Measurements from ENCODE around the gene C12orf56.
"Not testable (repeated sequence)": the region's sequence is repeated elsewhere in the genome, so short reads cannot be mapped to it uniquely, and the experiment has no call there.

The C12orf56 gene

DNA sequence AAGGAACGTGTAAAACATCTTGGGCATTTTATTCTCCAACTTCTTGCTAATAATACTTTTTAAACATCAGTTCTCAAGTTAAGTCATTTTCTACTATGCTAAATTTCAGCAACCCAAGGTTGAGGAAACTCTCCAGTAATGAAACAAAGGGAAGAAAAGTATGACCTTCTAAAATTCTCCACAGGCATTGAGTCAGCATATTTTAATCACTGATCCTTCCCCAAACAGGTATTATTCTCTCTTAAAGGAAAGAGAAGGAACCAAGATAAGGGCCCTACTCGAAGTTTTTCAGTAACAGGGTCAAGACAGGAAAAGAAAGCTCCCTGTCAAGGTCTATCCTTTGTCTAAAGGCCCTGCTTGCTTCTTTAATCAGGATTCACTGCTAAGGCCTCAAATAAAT, 171.4 kb downstream of the C12orf56 start:
- no peak overlapping the region for H3K9ac ChIP-seq (ENCODE audit: low read length)
- no peaks in the 10 kb centered on the region for H3K36me3 ChIP-seq (ENCODE audit: control insufficient read depth in 1 of 2, insufficient read depth in 2 of 2, low read length in 2 of 2)
- no peak overlapping the region for H3K23ac ChIP-seq (ENCODE audit: low read length)
- H3K27me3 ChIP-seq (ENCODE audit: insufficient read depth, low read length) = no peaks in the 10 kb centered on the region
- H3K79me2 ChIP-seq (ENCODE audit: control insufficient read depth, insufficient read depth, low read length, poor library complexity) = peaks cover 1% of the 10 kb centered on the region
- no peak overlapping the region for H3K14ac ChIP-seq (ENCODE audit: low read length)
- no peak overlapping the region for H4K8ac ChIP-seq (ENCODE audit: low read depth, low read length)
- no peak for DNase-seq
- no peak overlapping the region for H2AK5ac ChIP-seq (ENCODE audit: low read length)
- H2BK120ac ChIP-seq (ENCODE audit: insufficient read depth, low read length, poor library complexity) = no peak overlapping the region
- no peak overlapping the region for H4K12ac ChIP-seq (ENCODE audit: low read depth, low read length)
- no CpG with 5 or more reads among the region's 2 CpGs for WGBS (ENCODE audit: extremely low coverage, insufficient coverage, insufficient read length)
- no peak overlapping the region for H2AFZ ChIP-seq (ENCODE audit: insufficient read depth, low read length, poor library complexity)
- no peak overlapping the region for H2BK5ac ChIP-seq (ENCODE audit: low read depth, low read length, poor library complexity)
- no peaks in the 10 kb centered on the region for H3K4me1 ChIP-seq (ENCODE audit: control insufficient read depth in 1 of 2, insufficient read depth in 2 of 2, low read length in 2 of 2)
- H3K79me1 ChIP-seq (ENCODE audit: low read length) = peaks cover 2% of the 10 kb centered on the region
- no peak overlapping the region for H3K27ac ChIP-seq (ENCODE audit: low read depth, low read length)
- H3K4ac ChIP-seq (ENCODE audit: low read depth, low read length) = no peak overlapping the region
- H3K4me2 ChIP-seq (ENCODE audit: low read length) = no peak overlapping the region
- H3K9me3 ChIP-seq (ENCODE audit: insufficient read depth, low read depth, low read length) = no peaks in the 10 kb centered on the region
- H3K4me3 ChIP-seq (ENCODE audit: low read depth, low read length) = no peak overlapping the region
- no peak overlapping the region for H3K18ac ChIP-seq (ENCODE audit: low read length)
- H2BK12ac ChIP-seq (ENCODE audit: low read length) = no peak overlapping the region
- H4K91ac ChIP-seq (ENCODE audit: low read depth, low read length) = no peak overlapping the region

DNA sequence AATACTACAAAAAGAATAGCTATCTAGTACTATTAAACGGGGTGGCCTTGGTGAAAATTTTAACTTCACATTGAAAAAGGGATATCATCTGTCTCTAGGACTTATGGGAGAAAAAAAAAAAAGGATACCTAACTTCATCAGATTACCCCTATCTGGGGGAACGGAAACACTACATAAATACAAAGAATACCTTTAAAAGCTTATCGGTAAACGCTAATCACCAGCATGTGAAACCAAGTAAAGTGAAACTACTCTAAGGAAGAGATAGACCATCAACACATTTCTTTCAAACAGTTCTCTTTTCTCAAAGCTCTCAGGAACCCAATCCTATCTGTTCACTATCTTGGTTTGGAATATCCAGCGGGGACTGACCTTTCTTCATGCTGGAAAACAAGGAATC, 172.0 kb downstream of the C12orf56 start:
- H3K4ac ChIP-seq (ENCODE audit: low read depth, low read length) = no peak overlapping the region
- no peak overlapping the region for H2BK120ac ChIP-seq (ENCODE audit: insufficient read depth, low read length, poor library complexity)
- H3K27ac ChIP-seq (ENCODE audit: low read depth, low read length) = no peak overlapping the region
- H2BK12ac ChIP-seq (ENCODE audit: low read length) = no peak overlapping the region
- H3K79me1 ChIP-seq (ENCODE audit: low read length) = peaks cover 2% of the 10 kb centered on the region
- no peak overlapping the region for H2AK5ac ChIP-seq (ENCODE audit: low read length)
- no peaks in the 10 kb centered on the region for H3K4me1 ChIP-seq (ENCODE audit: control insufficient read depth in 1 of 2, insufficient read depth in 2 of 2, low read length in 2 of 2)
- H3K23ac ChIP-seq (ENCODE audit: low read length) = no peak overlapping the region
- no peak overlapping the region for H3K9ac ChIP-seq (ENCODE audit: low read length)
- H2BK5ac ChIP-seq (ENCODE audit: low read depth, low read length, poor library complexity) = no peak overlapping the region
- no CpG with 5 or more reads among the region's 5 CpGs for WGBS (ENCODE audit: extremely low coverage, insufficient coverage, insufficient read length)
- H3K4me3 ChIP-seq (ENCODE audit: low read depth, low read length) = no peak overlapping the region
- no peak overlapping the region for H2AFZ ChIP-seq (ENCODE audit: insufficient read depth, low read length, poor library complexity)
- no peak overlapping the region for H4K12ac ChIP-seq (ENCODE audit: low read depth, low read length)
- no peak overlapping the region for H3K4me2 ChIP-seq (ENCODE audit: low read length)
- no peaks in the 10 kb centered on the region for H3K27me3 ChIP-seq (ENCODE audit: insufficient read depth, low read length)
- no peaks in the 10 kb centered on the region for H3K9me3 ChIP-seq (ENCODE audit: insufficient read depth, low read depth, low read length)
- no peak overlapping the region for H3K18ac ChIP-seq (ENCODE audit: low read length)
- peak in 1 of 2 donors; percentile 1 for DNase-seq
- H3K36me3 ChIP-seq (ENCODE audit: control insufficient read depth in 1 of 2, insufficient read depth in 2 of 2, low read length in 2 of 2) = no peaks in the 10 kb centered on the region
- no peak overlapping the region for H4K91ac ChIP-seq (ENCODE audit: low read depth, low read length)
- peaks cover 1% of the 10 kb centered on the region for H3K79me2 ChIP-seq (ENCODE audit: control insufficient read depth, insufficient read depth, low read length, poor library complexity)
- H4K8ac ChIP-seq (ENCODE audit: low read depth, low read length) = no peak overlapping the region
- no peak overlapping the region for H3K14ac ChIP-seq (ENCODE audit: low read length)

DNA sequence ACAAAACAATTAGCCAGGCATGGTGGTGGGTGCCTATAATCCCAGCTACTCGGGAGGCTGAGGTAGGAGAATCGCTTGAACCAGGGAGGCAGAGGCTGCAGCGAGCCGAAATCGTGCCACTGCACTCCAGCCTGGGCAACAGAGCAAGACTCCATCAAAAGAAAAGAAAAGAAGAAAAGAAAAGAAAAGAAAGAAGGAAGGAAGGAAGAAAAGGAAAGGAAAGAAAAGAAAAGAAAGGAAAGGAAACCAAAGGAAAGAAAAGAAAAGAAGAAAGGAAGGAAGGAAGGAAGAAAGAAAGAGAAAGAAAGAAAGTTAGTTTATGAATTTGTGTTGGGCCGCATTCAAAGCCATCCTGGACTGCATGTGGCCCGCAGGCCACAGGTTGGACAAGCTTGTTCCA, 172.9 kb downstream of the C12orf56 start:
- not testable (repeated sequence) for H4K91ac ChIP-seq (ENCODE audit: low read depth, low read length); H4K8ac ChIP-seq (ENCODE audit: low read depth, low read length); H2AFZ ChIP-seq (ENCODE audit: insufficient read depth, low read length, poor library complexity); H2BK12ac ChIP-seq (ENCODE audit: low read length); H3K27ac ChIP-seq (ENCODE audit: low read depth, low read length); H3K23ac ChIP-seq (ENCODE audit: low read length); H2AK5ac ChIP-seq (ENCODE audit: low read length); H3K4me2 ChIP-seq (ENCODE audit: low read length); H2BK5ac ChIP-seq (ENCODE audit: low read depth, low read length, poor library complexity); H3K18ac ChIP-seq (ENCODE audit: low read length); H3K4me3 ChIP-seq (ENCODE audit: low read depth, low read length); H3K9ac ChIP-seq (ENCODE audit: low read length); H3K4ac ChIP-seq (ENCODE audit: low read depth, low read length); H2BK120ac ChIP-seq (ENCODE audit: insufficient read depth, low read length, poor library complexity); H3K79me2 ChIP-seq (ENCODE audit: control insufficient read depth, insufficient read depth, low read length, poor library complexity); H3K4me1 ChIP-seq (ENCODE audit: control insufficient read depth in 1 of 2, insufficient read depth in 2 of 2, low read length in 2 of 2); DNase-seq; H3K79me1 ChIP-seq (ENCODE audit: low read length); H3K14ac ChIP-seq (ENCODE audit: low read length); H3K9me3 ChIP-seq (ENCODE audit: insufficient read depth, low read depth, low read length); H4K12ac ChIP-seq (ENCODE audit: low read depth, low read length); H3K36me3 ChIP-seq (ENCODE audit: control insufficient read depth in 1 of 2, insufficient read depth in 2 of 2, low read length in 2 of 2); H3K27me3 ChIP-seq (ENCODE audit: insufficient read depth, low read length)
- no CpG with 5 or more reads among the region's 7 CpGs for WGBS (ENCODE audit: extremely low coverage, insufficient coverage, insufficient read length)

DNA sequence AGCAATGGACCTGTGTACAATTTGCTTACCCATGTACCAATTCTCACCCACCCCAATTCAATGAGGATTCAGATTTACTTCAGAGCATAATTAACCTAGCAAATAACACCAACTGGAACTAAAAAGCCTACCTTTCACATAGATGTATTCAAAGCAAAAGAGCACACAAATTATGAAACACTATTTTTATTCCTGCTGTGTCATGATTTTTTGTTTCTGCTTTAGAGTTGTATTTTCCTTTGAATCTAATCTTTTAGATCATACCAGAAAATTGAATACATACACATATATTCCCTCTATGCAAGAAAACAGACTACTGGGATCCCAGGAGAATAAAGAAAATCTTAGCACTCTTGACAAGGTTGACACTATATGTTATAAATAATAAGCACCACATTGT, 174.3 kb downstream of the C12orf56 start:
- Histone ChIP-seq H3K9me3 (ENCODE audit: insufficient read depth, low read depth, low read length) (no peaks in the 10 kb centered on the region), H3K23ac (ENCODE audit: low read length) (no peak overlapping the region), H4K12ac (ENCODE audit: low read depth, low read length) (no peak overlapping the region), H3K14ac (ENCODE audit: low read length) (no peak overlapping the region), H2AFZ (ENCODE audit: insufficient read depth, low read length, poor library complexity) (no peak overlapping the region), H3K4ac (ENCODE audit: low read depth, low read length) (no peak overlapping the region), H3K4me3 (ENCODE audit: low read depth, low read length) (no peak overlapping the region), H2AK5ac (ENCODE audit: low read length) (no peak overlapping the region), H3K79me1 (ENCODE audit: low read length) (no peaks in the 10 kb centered on the region), H3K9ac (ENCODE audit: low read length) (no peak overlapping the region), H3K27ac (ENCODE audit: low read depth, low read length) (no peak overlapping the region), H3K4me2 (ENCODE audit: low read length) (no peak overlapping the region), H2BK12ac (ENCODE audit: low read length) (no peak overlapping the region), H2BK5ac (ENCODE audit: low read depth, low read length, poor library complexity) (no peak overlapping the region), H3K79me2 (ENCODE audit: control insufficient read depth, insufficient read depth, low read length, poor library complexity) (no peaks in the 10 kb centered on the region), H3K4me1 (ENCODE audit: control insufficient read depth in 1 of 2, insufficient read depth in 2 of 2, low read length in 2 of 2) (no peaks in the 10 kb centered on the region), H3K18ac (ENCODE audit: low read length) (no peak overlapping the region), H4K91ac (ENCODE audit: low read depth, low read length) (no peak overlapping the region), H3K27me3 (ENCODE audit: insufficient read depth, low read length) (no peaks in the 10 kb centered on the region), H3K36me3 (ENCODE audit: control insufficient read depth in 1 of 2, insufficient read depth in 2 of 2, low read length in 2 of 2) (no peaks in the 10 kb centered on the region), H4K8ac (ENCODE audit: low read depth, low read length) (no peak overlapping the region), H2BK120ac (ENCODE audit: insufficient read depth, low read length, poor library complexity) (no peak overlapping the region)
- no peak for DNase-seq
